Glomerular visceral epithelial cell (primary cell): ENCODE data around the gene ATP10A.
"Not testable (repeated sequence)": the region's sequence is repeated elsewhere in the genome, so short reads cannot be mapped to it uniquely, and the experiment has no call there.

Source experiments
- DNase-seq: peaks from one replicate; pipeline ENCODE4 v3.0.0-alpha.2; 2016; ENCODE audit errors: extremely low spot score

ATP10A gene

GRCh38 chr15:25859838-25860645 lies 3.1 kb downstream of the ATP10A start:
- DNase-seq: no peak

- no peak for DNase-seq
Measured at GRCh38 chr15:25858952-25859760, 4.0 kb downstream of the ATP10A start.

- not testable (repeated sequence) for DNase-seq
Measured at GRCh38 chr15:25856059-25856458, 7.1 kb downstream of the ATP10A start.

- DNase-seq: no peak
Measured at GRCh38 chr15:25852661-25853524, 10.2 kb downstream of the ATP10A start.

GRCh38 chr15:25852027-25852426 lies 11.1 kb downstream of the ATP10A start:
- no peak for DNase-seq

- peak; percentile 89 for DNase-seq
Measured at GRCh38 chr15:25850154-25851111, 12.7 kb downstream of the ATP10A start.

GRCh38 chr15:25849157-25849921 lies 13.8 kb downstream of the ATP10A start:
- peak; percentile 83 for DNase-seq

GRCh38 chr15:25848784-25849156 lies 14.4 kb downstream of the ATP10A start:
- no peak for DNase-seq

GRCh38 chr15:25848325-25848724 lies 14.8 kb downstream of the ATP10A start:
- no peak for DNase-seq

GRCh38 chr15:25847051-25847450 lies 16.1 kb downstream of the ATP10A start:
- DNase-seq: peak; percentile 18

GRCh38 chr15:25846377-25846776 lies 16.8 kb downstream of the ATP10A start:
- DNase-seq: no peak

GRCh38 chr15:25844981-25845680 lies 18.0 kb downstream of the ATP10A start:
- no peak for DNase-seq

GRCh38 chr15:25844542-25844941 lies 18.6 kb downstream of the ATP10A start:
- DNase-seq: no peak

GRCh38 chr15:25844076-25844475 lies 19.1 kb downstream of the ATP10A start:
- DNase-seq: no peak

GRCh38 chr15:25839638-25840156 lies 23.4 kb downstream of the ATP10A start:
- DNase-seq: no peak

GRCh38 chr15:25838871-25839195 lies 24.3 kb downstream of the ATP10A start:
- no peak for DNase-seq

- DNase-seq: no peak
Measured at GRCh38 chr15:25838191-25838870, 24.8 kb downstream of the ATP10A start.

- no peak for DNase-seq
Measured at GRCh38 chr15:25832158-25832557, 31.0 kb downstream of the ATP10A start.
